ENCODE results near the gene MORN1. TPM values are rescaled to one million over a fixed set of nuclear protein-coding genes. Genes with fewer than 3 reads are reported as not detected.

MORN1 gene
- total and polyA plus RNA-seq, 4 donors: 2.3 to 6.9 (median 3.6) TPM

- TF ChIP-seq RAD21 (IDR thresholded peaks at IDR 0.05): no peak
- no peak for TF ChIP-seq FOXA1 (IDR thresholded peaks at IDR 0.05)
- TF ChIP-seq MAX (IDR thresholded peaks at IDR 0.05): no peak
- TF ChIP-seq TAF1 (conservative IDR thresholded peaks at IDR 0.05): no peak
- no peak for TF ChIP-seq EGR1 (IDR thresholded peaks at IDR 0.05; ENCODE audit: low read depth in 2 of 2)
Observed at GRCh38 chr1:2393471-2393877, 2.1 kb upstream of the MORN1 start (continued).

- 43% methylated on average over 16 of the region's 16 CpGs for WGBS
- Histone ChIP-seq H3K9me3 (ENCODE audit: control insufficient read depth in 4 of 4, low read length in 3 of 4) (no peaks in the 10 kb centered on the region), H3K9ac (ENCODE audit: low read depth in 1 of 2, low read length in 2 of 2) (peak overlapping the region; percentile 80 to 83), H3K4me3 (ENCODE audit: low read depth in 1 of 3, low read length in 3 of 3) (peak overlapping the region; percentile 68 to 95 (median 94)), H3K27ac (ENCODE audit: low read depth in 1 of 2, low read length in 2 of 2) (peak overlapping the region; percentile 19 to 73), H3K4me1 (ENCODE audit: control insufficient read depth in 4 of 4, insufficient read depth in 4 of 4, low read length in 3 of 4) (peaks cover 3 to 37% (median 34%) of the 10 kb centered on the region in 4 donors), H3K36me3 (ENCODE audit: control insufficient read depth in 4 of 4, insufficient read depth in 3 of 4, low read depth in 1 of 4, low read length in 3 of 4) (peaks cover 7 to 18% (median 13%) of the 10 kb centered on the region in 4 donors), H3K27me3 (ENCODE audit: control insufficient read depth in 4 of 4, insufficient read depth in 4 of 4, low read length in 3 of 4) (no peaks in the 10 kb centered on the region)
- DNase-seq (ENCODE audit: low spot score): no peak
- TF ChIP-seq RAD21 (IDR thresholded peaks at IDR 0.05) (no peak), YY1 (IDR thresholded peaks at IDR 0.05) (no peak), HNF4G (IDR thresholded peaks at IDR 0.05) (no peak), RXRA (IDR thresholded peaks at IDR 0.05) (no peak), FOXA2 (IDR thresholded peaks at IDR 0.05) (no peak), ATF3 (IDR thresholded peaks at IDR 0.05) (no peak), GABPA (IDR thresholded peaks at IDR 0.05 in 1 of 2, conservative IDR thresholded peaks at IDR 0.05 in 1 of 2) (no peak), NR2F2 (IDR thresholded peaks at IDR 0.05) (no peak), JUND (IDR thresholded peaks at IDR 0.05) (no peak), CTCF (IDR thresholded peaks at IDR 0.05; ENCODE audit: low read depth, low read length, missing input control) (no peak)
Observed at GRCh38 chr1:2392686-2393085, 1.3 kb upstream of the MORN1 start.

GRCh38 chr1:2391931-2392509 is 666 bp upstream of the MORN1 start:
- no peaks in the 10 kb centered on the region for H3K9me3 ChIP-seq (ENCODE audit: control insufficient read depth in 4 of 4, low read length in 3 of 4)
- peak overlapping the region; percentile 73 to 77 for H3K27ac ChIP-seq (ENCODE audit: low read depth in 1 of 2, low read length in 2 of 2)
- H3K36me3 ChIP-seq (ENCODE audit: control insufficient read depth in 4 of 4, insufficient read depth in 3 of 4, low read depth in 1 of 4, low read length in 3 of 4): peaks cover 3 to 12% (median 6%) of the 10 kb centered on the region in 4 donors
- peaks cover 3 to 37% (median 34%) of the 10 kb centered on the region in 4 donors for H3K4me1 ChIP-seq (ENCODE audit: control insufficient read depth in 4 of 4, insufficient read depth in 4 of 4, low read length in 3 of 4)
- peak overlapping the region; percentile 68 to 95 (median 94) for H3K4me3 ChIP-seq (ENCODE audit: low read depth in 1 of 3, low read length in 3 of 3)
- peak overlapping the region; percentile 80 to 83 for H3K9ac ChIP-seq (ENCODE audit: low read depth in 1 of 2, low read length in 2 of 2)
- under 1% methylated on average over 62 of the region's 62 CpGs for WGBS
- no peak for DNase-seq (ENCODE audit: low spot score)
- H3K27me3 ChIP-seq (ENCODE audit: control insufficient read depth in 4 of 4, insufficient read depth in 4 of 4, low read length in 3 of 4): no peaks in the 10 kb centered on the region
- TF ChIP-seq FOXA2 (IDR thresholded peaks at IDR 0.05) (no peak), CTCF (IDR thresholded peaks at IDR 0.05; ENCODE audit: low read depth, low read length, missing input control) (no peak), HNF4G (IDR thresholded peaks at IDR 0.05) (no peak), RXRA (IDR thresholded peaks at IDR 0.05) (no peak), MAX (IDR thresholded peaks at IDR 0.05) (no peak), YY1 (IDR thresholded peaks at IDR 0.05) (no peak), HNF4A (conservative IDR thresholded peaks at IDR 0.05) (no peak), ZBTB33 (IDR thresholded peaks at IDR 0.05) (no peak), TAF1 (conservative IDR thresholded peaks at IDR 0.05) (no peak), REST (IDR thresholded peaks at IDR 0.05) (no peak), RAD21 (IDR thresholded peaks at IDR 0.05) (no peak), NR2F2 (IDR thresholded peaks at IDR 0.05) (no peak), JUND (IDR thresholded peaks at IDR 0.05) (no peak), SP1 (IDR thresholded peaks at IDR 0.05) (no peak), GABPA (IDR thresholded peaks at IDR 0.05 in 1 of 2, conservative IDR thresholded peaks at IDR 0.05 in 1 of 2) (no peak), ATF3 (IDR thresholded peaks at IDR 0.05) (no peak), FOXA1 (IDR thresholded peaks at IDR 0.05) (no peak)

Measured in liver (tissue), 9 donors.